Fibroblast of upper back skin (primary cell): Measurements from ENCODE around the gene DPP6.

Source experiments
- DNase-seq: peaks from one replicate; pipeline ENCODE4 v3.0.0-alpha.2; 2013

The DPP6 gene

DNA sequence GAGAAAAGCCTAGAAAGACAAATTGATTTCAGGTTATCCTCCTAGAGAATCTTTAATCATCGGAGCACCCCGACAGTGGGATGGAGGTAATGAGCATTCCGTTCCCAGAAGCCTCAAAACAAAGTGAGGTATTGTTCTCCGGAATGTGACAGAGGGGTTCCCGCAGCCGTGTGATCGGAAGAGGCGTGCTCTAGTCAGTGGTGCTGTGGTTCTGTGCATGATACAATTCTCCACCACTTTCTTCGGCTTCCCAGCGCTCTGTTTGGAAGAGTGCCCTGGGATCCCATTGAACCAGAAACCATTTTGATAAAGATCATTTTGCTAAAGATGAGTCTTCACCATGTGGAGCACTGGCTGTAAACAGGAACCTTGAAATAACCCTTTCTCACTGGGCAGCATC, 516.1 kb downstream of the DPP6 start:
- no peak for DNase-seq

DNA sequence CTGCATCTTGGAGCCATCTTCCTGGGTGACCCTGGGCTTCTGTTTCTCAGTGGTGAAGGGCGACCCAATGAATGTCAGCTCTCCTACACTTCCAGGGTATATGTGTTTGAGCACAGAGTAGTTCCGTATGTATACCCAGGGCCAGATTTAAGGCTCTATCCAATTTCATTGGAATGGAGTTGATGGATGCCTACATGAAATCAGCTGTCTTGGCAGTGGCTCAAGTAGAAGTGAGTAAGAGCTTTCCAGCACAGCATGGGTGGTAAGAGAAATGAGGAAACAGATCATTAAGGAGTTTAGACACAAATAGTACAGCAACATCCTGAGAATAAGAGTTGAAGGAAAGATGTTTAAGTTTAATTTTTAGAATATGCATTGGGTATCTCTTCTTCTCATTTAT, 517.7 kb downstream of the DPP6 start:
- DNase-seq = no peak

DNA sequence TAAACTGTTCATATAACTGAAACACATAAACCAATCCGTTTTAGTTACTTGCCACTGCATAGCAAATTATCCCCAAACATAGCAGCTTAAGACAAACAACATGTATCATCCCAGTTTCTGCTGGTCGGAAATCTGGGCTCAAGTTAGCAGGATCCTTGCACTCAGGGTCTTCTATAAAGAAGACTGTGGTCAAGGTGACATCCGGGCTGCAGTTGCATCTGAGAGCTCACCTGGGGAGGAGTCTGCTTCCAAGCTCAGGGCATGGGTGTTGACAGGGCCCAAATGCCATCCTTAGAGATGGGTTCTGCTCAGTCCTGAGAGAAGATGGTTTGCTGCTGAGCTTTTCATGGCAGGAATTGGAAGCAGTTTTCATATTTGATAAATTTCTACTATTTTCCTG, 519.6 kb downstream of the DPP6 start:
- DNase-seq = no peak

DNA sequence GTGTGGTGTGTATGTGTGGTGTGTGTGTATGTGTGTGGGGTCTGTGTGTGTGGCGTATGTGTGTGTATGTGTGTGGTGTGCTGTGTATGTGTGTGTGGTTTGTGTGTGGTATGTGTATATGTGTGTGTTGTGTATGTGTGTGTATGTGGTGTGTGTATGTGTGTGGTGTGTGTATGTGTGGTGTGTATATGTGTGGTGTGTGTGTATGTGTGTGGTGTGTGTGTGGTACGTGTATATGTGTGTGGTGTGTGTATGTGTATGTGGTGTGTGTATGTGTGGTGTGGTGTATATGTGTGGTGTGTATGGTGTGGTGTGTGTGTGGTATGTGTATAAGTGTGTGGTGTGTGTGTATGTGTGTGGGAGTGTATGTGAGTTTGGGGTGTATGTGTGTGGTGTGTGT, 522.0 kb downstream of the DPP6 start:
- no peak for DNase-seq

- no peak for DNase-seq
Measured at GRCh38 chr7:154575497-154575896, 523.3 kb downstream of the DPP6 start.

DNA sequence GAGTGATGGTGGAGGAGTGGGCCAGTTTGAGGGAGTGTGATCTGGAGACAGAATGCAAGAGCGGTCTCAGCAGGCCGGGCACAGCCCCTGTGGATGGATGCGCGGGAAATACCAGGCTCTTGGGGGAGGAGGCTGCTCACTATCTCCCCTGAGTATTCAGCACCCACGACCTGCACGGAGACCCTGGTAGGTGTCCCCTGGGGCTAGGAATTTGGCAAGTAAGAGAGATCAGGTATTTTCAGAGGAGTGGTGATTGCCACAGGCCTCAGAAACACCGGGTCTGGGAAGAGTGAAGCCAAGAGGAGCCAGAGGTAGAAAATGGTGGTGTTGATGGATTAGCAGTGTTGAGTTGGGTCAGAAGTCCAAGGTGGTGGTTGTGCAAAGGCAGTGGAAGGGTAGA, 524.4 kb downstream of the DPP6 start:
- DNase-seq = no peak

- no peak for DNase-seq
Measured at GRCh38 chr7:154577141-154577873, 525.1 kb downstream of the DPP6 start.

- DNase-seq = no peak
Measured at GRCh38 chr7:154578336-154578735, 526.1 kb downstream of the DPP6 start.

DNA sequence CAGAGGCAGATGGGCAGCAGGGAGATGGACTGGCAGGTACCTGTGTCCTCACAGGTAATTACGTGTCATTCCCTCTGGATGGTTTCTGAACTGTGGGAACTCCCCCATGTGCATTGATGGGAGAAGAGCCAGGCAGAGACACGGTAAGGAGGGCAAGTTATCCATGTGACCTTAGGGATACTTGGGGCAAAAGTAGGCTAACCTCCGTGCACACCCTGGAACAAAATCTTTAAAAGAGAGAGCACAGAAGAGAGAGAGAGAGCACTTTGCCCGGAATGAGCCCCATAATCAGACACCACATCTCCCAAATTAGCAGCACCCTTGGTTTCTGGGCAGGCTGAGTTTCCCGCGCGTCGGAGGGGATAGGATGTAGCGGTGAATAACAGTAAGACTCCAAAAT, 527.5 kb downstream of the DPP6 start:
- no peak for DNase-seq

DNA sequence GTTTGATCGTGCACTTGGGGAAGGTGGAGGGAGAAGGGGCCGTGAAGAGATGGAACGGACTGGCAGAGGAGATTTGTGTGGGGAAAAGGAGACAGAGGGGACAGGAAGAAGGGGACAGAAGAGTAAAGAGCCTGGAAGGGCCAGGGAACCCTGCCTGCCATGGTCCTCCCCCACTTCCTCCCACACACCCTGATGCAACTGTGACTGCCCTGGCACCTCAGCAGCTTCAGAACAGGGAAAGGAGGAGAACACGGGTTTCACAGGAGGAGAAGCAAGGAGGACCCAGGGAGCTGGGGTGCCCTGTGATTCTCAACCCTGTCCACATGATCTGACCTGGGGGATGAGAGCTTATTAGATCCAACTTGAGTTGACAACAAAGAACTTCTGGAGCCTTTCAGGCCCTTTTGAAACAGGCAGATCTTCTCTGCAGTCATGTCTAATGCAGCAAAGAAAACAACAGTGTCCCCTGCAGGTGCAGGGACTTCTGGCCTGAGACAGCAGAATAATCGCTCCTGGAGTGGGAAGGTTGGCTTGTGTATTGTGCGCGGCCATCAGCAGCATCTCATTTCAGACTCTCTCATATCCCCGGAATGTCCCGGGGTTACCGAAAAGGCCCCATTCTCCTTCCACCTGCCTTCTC, 529.2 kb downstream of the DPP6 start:
- no peak for DNase-seq

DNA sequence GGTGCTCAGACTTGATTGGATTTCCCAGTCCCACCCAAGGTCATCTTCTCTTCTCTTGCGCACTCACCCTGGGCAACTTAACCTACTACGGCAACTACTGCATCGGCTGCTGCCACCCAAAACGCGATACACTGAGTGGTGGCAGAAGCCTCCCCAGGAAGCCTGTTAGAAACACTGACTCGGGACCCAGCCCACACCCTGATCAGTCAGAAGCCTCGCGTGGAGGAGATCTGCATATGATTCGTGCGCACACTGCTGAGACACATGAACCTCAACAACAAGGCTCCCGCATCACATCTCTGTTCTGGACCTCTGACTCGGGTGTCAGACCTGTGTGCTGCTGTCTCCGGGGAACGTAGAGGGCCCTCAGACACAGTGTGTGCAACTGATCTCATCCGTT, 531.3 kb downstream of the DPP6 start:
- no peak for DNase-seq

DNA sequence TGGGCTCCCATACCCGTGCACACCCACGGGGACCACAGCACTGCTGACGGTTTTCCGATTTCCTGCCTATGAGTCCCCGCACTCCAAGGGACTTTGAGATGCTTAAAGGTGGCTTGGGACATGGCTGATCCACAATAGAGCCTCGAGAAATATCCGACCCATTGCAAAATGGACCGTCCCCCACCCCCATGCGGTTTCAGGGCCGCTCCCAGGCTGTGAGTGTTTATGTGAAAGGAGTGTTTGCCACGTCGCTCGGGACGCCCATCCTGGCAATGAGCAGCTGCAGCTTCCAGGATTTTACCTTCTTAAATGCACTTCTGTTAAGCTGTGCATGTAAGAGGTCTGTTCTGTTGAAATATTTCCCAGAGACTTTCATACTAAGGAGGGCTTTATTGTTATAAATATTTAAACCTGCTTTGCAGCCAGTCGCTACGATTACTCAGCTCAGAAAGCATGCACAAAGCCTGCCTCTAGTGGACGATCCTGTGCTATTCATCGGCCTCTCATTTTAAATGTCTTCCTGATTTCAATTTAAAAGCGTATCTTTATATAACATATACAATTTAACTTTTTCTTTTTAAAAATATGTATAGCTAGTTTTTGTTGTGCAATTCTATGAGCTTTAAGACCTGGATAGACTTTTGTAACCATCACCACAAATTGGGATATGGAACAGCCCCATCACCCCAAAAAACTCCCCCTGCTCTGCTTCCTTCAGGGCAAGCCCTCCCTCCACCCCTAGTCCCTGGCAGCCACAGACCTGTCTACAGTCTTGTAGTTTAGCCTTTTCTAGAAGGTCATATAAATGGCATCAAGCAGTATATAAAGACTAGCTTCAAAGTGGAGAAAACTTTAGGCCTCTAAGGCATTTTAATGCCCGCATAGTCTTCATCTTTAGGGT, 532.4 kb downstream of the DPP6 start:
- DNase-seq = no peak

DNA sequence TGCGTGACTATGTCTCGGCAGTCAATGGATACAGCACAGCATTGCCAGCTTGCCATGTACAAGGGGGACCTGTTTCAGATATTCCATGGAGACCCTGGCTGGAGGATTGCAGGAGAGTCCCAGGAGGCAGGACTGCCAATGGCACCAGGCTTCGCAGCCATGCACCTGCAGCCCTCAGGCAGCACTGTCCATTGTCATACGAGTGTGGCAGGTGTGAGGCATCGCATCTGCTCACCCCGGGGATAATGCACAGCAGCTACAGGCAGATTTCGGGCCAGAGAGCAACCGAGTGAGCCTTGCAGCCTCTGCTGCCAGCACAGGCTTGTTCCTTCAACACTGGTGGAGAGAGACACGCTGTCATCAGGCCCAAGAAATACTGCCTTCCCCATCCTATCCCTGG, 535.6 kb downstream of the DPP6 start:
- DNase-seq = no peak

DNA sequence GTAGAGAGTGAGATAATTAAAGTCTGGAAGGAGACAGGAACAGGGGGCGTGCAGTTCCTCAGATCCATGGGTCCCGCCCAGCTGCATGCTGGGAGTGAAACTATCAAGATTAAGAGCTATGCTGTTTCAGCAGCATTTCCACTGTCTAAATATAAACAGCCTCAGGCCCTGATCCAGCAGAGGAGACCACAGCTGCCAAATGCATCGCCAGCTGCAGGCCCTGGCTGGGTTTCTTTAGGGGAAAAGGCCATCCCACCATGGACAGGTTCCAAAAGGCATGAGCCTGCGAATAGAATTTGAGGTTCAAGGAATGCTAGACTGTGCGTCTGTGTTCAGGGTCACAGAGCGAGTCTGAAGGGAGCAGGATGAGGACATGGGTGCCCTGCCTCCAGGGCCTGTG, 539.3 kb downstream of the DPP6 start:
- DNase-seq = no peak

GRCh38 chr7:154592388-154592787, 540.2 kb downstream of the DPP6 start:
- no peak for DNase-seq

GRCh38 chr7:154598396-154598795, 546.2 kb downstream of the DPP6 start:
- DNase-seq = no peak

- DNase-seq = no peak
Measured at GRCh38 chr7:154598864-154599263, 546.7 kb downstream of the DPP6 start.

- DNase-seq = no peak
Measured at GRCh38 chr7:154610903-154611302, 558.7 kb downstream of the DPP6 start.

GRCh38 chr7:154613811-154614210, 561.6 kb downstream of the DPP6 start:
- no peak for DNase-seq

GRCh38 chr7:154620141-154620755, 568.0 kb downstream of the DPP6 start:
- no peak for DNase-seq

- no peak for DNase-seq
Measured at GRCh38 chr7:154623399-154623798, 571.2 kb downstream of the DPP6 start.

- DNase-seq = peak; percentile 69
Measured at GRCh38 chr7:154627646-154628290, 575.6 kb downstream of the DPP6 start.

- no peak for DNase-seq
Measured at GRCh38 chr7:154628556-154628955, 576.4 kb downstream of the DPP6 start.
